Activated naive CD8-positive, alpha-beta T cell treated with anti-CD3 and anti-CD28 coated beads, Interleukin-2, amount 10 ng/mL, durations not matched to agents 7 days and 5 days (primary cell): Measurements from ENCODE around the gene NPAS3. TPM values are rescaled to one million over a fixed set of nuclear protein-coding genes. Genes with fewer than 3 reads are reported as not detected.

Source experiments
- ATAC-seq: fragments of 150-1000 bp; cut with Tn5 transposase; one replicate; pipeline ENCODE4 v1.10.0; 2021; ENCODE audit warnings: low read depth, moderate library complexity
- POLR2A ChIA-PET: fragments of 350-600 bp; sonication (Branson Sonifier 250); formaldehyde crosslinking; loops from one replicate; lab custom pipeline; 2021; ENCODE audit warnings: antibody characterized with exemption; lab: Charles Lee
- DNase-seq: peaks from one replicate; pipeline ENCODE4 v3.0.0; 2021
- H3K27ac Mint-ChIP-seq: one replicate; pipeline ENCODE4 v1.8.0; 2022; ENCODE audit warnings: mild to moderate bottlenecking, mixed read lengths
- H3K27me3 Mint-ChIP-seq: one replicate; pipeline ENCODE4 v1.8.0; 2022; ENCODE audit warnings: mild to moderate bottlenecking, moderate library complexity, mixed read lengths
- H3K36me3 Mint-ChIP-seq: one replicate; pipeline ENCODE4 v1.8.0; 2021; ENCODE audit warnings: mild to moderate bottlenecking, mixed read lengths
- H3K4me1 Mint-ChIP-seq: one replicate; pipeline ENCODE4 v1.8.0; 2021; ENCODE audit warnings: mixed read lengths
- H3K4me3 Mint-ChIP-seq: one replicate; pipeline ENCODE4 v1.8.0; 2022; ENCODE audit warnings: mild to moderate bottlenecking, moderate library complexity, mixed read lengths
- H3K9me3 Mint-ChIP-seq: one replicate; pipeline ENCODE4 v1.8.0; 2021; ENCODE audit warnings: mixed read lengths
- total RNA-seq, 2 experiments: library from RNA; stranded (reverse); gene quantifications; one replicate each; pipeline ENCODE4 v1.2.3, GENCODE V29; 2021

NPAS3 gene
- total RNA-seq, 2 experiments from 2014 or later, result not detected

- DNase-seq (no peak), ATAC-seq (no peak)
- no peak overlapping the region for H3K27ac Mint-ChIP-seq
- peaks cover 1% of the 10 kb centered on the region for H3K9me3 Mint-ChIP-seq
- no peaks in the 10 kb centered on the region for H3K4me1 Mint-ChIP-seq
- H3K27me3 Mint-ChIP-seq, result peaks cover 2% of the 10 kb centered on the region
- POLR2A ChIA-PET, result no interaction called here
- no peaks in the 10 kb centered on the region for H3K36me3 Mint-ChIP-seq
- no peak overlapping the region for H3K4me3 Mint-ChIP-seq
Observed at GRCh38 chr14:33606591-33606990, 667.9 kb downstream of the NPAS3 start.

- no peaks in the 10 kb centered on the region for H3K36me3 Mint-ChIP-seq
- DNase-seq, result no peak
- no peak for ATAC-seq
Observed at GRCh38 chr14:33609582-33609981, 670.9 kb downstream of the NPAS3 start.

GRCh38 chr14:33610121-33610520, 671.4 kb downstream of the NPAS3 start:
- H3K36me3 Mint-ChIP-seq, result no peaks in the 10 kb centered on the region
- DNase-seq, result no peak
- H3K9me3 Mint-ChIP-seq, result peaks cover 1% of the 10 kb centered on the region
- H3K4me3 Mint-ChIP-seq, result no peak overlapping the region
- POLR2A ChIA-PET, result no interaction called here
- H3K27ac Mint-ChIP-seq, result no peak overlapping the region
- peaks cover 2% of the 10 kb centered on the region for H3K27me3 Mint-ChIP-seq
- ATAC-seq, result no peak
- no peaks in the 10 kb centered on the region for H3K4me1 Mint-ChIP-seq

More at GRCh38 chr14:33609582-33609981, 670.9 kb downstream of the NPAS3 start:
- Mint-ChIP-seq H3K27ac (no peak overlapping the region), H3K9me3 (peaks cover 1% of the 10 kb centered on the region), H3K4me3 (no peak overlapping the region), H3K4me1 (no peaks in the 10 kb centered on the region), H3K27me3 (peaks cover 2% of the 10 kb centered on the region)
- POLR2A ChIA-PET, result no interaction called here

- POLR2A ChIA-PET, result no interaction called here
- Mint-ChIP-seq H3K4me1 (no peaks in the 10 kb centered on the region), H3K27me3 (peaks cover 2% of the 10 kb centered on the region)
Observed at GRCh38 chr14:33611405-33612196, 672.9 kb downstream of the NPAS3 start.

GRCh38 chr14:33612197-33612505, 673.5 kb downstream of the NPAS3 start:
- DNase-seq (no peak), ATAC-seq (no peak)
- Mint-ChIP-seq H3K27ac (no peak overlapping the region), H3K36me3 (no peaks in the 10 kb centered on the region), H3K9me3 (no peaks in the 10 kb centered on the region), H3K4me3 (no peak overlapping the region), H3K27me3 (no peaks in the 10 kb centered on the region), H3K4me1 (no peaks in the 10 kb centered on the region)
- POLR2A ChIA-PET, result no interaction called here

More at GRCh38 chr14:33611405-33612196, 672.9 kb downstream of the NPAS3 start:
- Mint-ChIP-seq H3K27ac (no peak overlapping the region), H3K36me3 (no peaks in the 10 kb centered on the region), H3K9me3 (peaks cover under 1% of the 10 kb centered on the region), H3K4me3 (no peak overlapping the region)
- DNase-seq, result no peak
- ATAC-seq, result no peak

- H3K4me1 Mint-ChIP-seq, result no peaks in the 10 kb centered on the region
Observed at GRCh38 chr14:33617154-33617553, 678.5 kb downstream of the NPAS3 start.

GRCh38 chr14:33618361-33619105, 679.9 kb downstream of the NPAS3 start:
- Mint-ChIP-seq H3K36me3 (no peaks in the 10 kb centered on the region), H3K27ac (no peak overlapping the region), H3K27me3 (no peaks in the 10 kb centered on the region), H3K4me1 (no peaks in the 10 kb centered on the region), H3K9me3 (no peaks in the 10 kb centered on the region), H3K4me3 (no peak overlapping the region)
- POLR2A ChIA-PET, result no interaction called here
- no peak for DNase-seq
- no peak for ATAC-seq

More at GRCh38 chr14:33617154-33617553, 678.5 kb downstream of the NPAS3 start:
- no peak for ATAC-seq
- Mint-ChIP-seq H3K27ac (no peak overlapping the region), H3K27me3 (no peaks in the 10 kb centered on the region), H3K4me3 (no peak overlapping the region), H3K9me3 (no peaks in the 10 kb centered on the region), H3K36me3 (no peaks in the 10 kb centered on the region)
- POLR2A ChIA-PET, result no interaction called here
- no peak for DNase-seq

GRCh38 chr14:33622496-33622895, 683.8 kb downstream of the NPAS3 start:
- no peaks in the 10 kb centered on the region for H3K27me3 Mint-ChIP-seq
- POLR2A ChIA-PET, result no interaction called here
- ATAC-seq, result no peak

GRCh38 chr14:33629792-33630191, 691.1 kb downstream of the NPAS3 start:
- Mint-ChIP-seq H3K9me3 (peaks cover 1% of the 10 kb centered on the region), H3K36me3 (no peaks in the 10 kb centered on the region), H3K4me1 (no peaks in the 10 kb centered on the region), H3K27me3 (no peaks in the 10 kb centered on the region), H3K27ac (no peak overlapping the region), H3K4me3 (no peak overlapping the region)
- DNase-seq (no peak), ATAC-seq (no peak)
- POLR2A ChIA-PET, result no interaction called here

More at GRCh38 chr14:33622496-33622895, 683.8 kb downstream of the NPAS3 start:
- no peak overlapping the region for H3K4me3 Mint-ChIP-seq
- H3K36me3 Mint-ChIP-seq, result no peaks in the 10 kb centered on the region
- H3K4me1 Mint-ChIP-seq, result no peaks in the 10 kb centered on the region
- H3K9me3 Mint-ChIP-seq, result peaks cover 1% of the 10 kb centered on the region
- no peak for DNase-seq
- no peak overlapping the region for H3K27ac Mint-ChIP-seq

- Mint-ChIP-seq H3K36me3 (no peaks in the 10 kb centered on the region), H3K27me3 (no peaks in the 10 kb centered on the region), H3K4me3 (no peak overlapping the region), H3K27ac (no peak overlapping the region), H3K4me1 (no peaks in the 10 kb centered on the region), H3K9me3 (peaks cover 1% of the 10 kb centered on the region)
- POLR2A ChIA-PET, result no interaction called here
- DNase-seq (no peak), ATAC-seq (no peak)
Observed at GRCh38 chr14:33631021-33631420, 692.3 kb downstream of the NPAS3 start.

- Mint-ChIP-seq H3K27me3 (no peaks in the 10 kb centered on the region), H3K9me3 (peaks cover 1% of the 10 kb centered on the region), H3K4me1 (no peaks in the 10 kb centered on the region), H3K36me3 (no peaks in the 10 kb centered on the region), H3K27ac (no peak overlapping the region), H3K4me3 (no peak overlapping the region)
- DNase-seq (no peak), ATAC-seq (no peak)
- POLR2A ChIA-PET, result no interaction called here
Observed at GRCh38 chr14:33631441-33631840, 692.8 kb downstream of the NPAS3 start.

GRCh38 chr14:33634631-33635030, 696.0 kb downstream of the NPAS3 start:
- Mint-ChIP-seq H3K9me3 (no peaks in the 10 kb centered on the region), H3K4me1 (no peaks in the 10 kb centered on the region), H3K4me3 (no peak overlapping the region), H3K36me3 (no peaks in the 10 kb centered on the region), H3K27me3 (no peaks in the 10 kb centered on the region), H3K27ac (no peak overlapping the region)
- ATAC-seq, result no peak
- POLR2A ChIA-PET, result no interaction called here
- DNase-seq, result no peak

GRCh38 chr14:33636716-33637115, 698.0 kb downstream of the NPAS3 start:
- DNase-seq (no peak), ATAC-seq (no peak)
- H3K4me1 Mint-ChIP-seq, result no peaks in the 10 kb centered on the region
- no peaks in the 10 kb centered on the region for H3K36me3 Mint-ChIP-seq
- no peak overlapping the region for H3K4me3 Mint-ChIP-seq
- POLR2A ChIA-PET, result no interaction called here
- no peak overlapping the region for H3K27ac Mint-ChIP-seq
- no peaks in the 10 kb centered on the region for H3K9me3 Mint-ChIP-seq
- H3K27me3 Mint-ChIP-seq, result peaks cover 2% of the 10 kb centered on the region

- H3K4me1 Mint-ChIP-seq, result no peaks in the 10 kb centered on the region
- no peaks in the 10 kb centered on the region for H3K36me3 Mint-ChIP-seq
- H3K9me3 Mint-ChIP-seq, result no peaks in the 10 kb centered on the region
- no peak overlapping the region for H3K27ac Mint-ChIP-seq
- no peak overlapping the region for H3K4me3 Mint-ChIP-seq
- ATAC-seq (no peak), DNase-seq (no peak)
- POLR2A ChIA-PET, result no interaction called here
- peaks cover 2% of the 10 kb centered on the region for H3K27me3 Mint-ChIP-seq
Observed at GRCh38 chr14:33642080-33642479, 703.4 kb downstream of the NPAS3 start.
